ENCODE results near the gene LBR.

GRCh38 chr1:225406976-225407725 is 20.7 kb downstream of the LBR start:
- TF ChIP-seq CTCF (IDR thresholded peaks at IDR 0.05; ENCODE audit: insufficient read depth, low read length, poor library complexity, severe bottlenecking) (no peak), EZH2phosphoT487 (conservative IDR thresholded peaks at IDR 0.05; ENCODE audit: low read length) (no peak)
